ENCODE data around the gene DNLZ. TPM values are rescaled to one million over a fixed set of nuclear protein-coding genes. Genes with fewer than 3 reads are reported as not detected.
"Not testable (repeated sequence)": the region's sequence is repeated elsewhere in the genome, so short reads cannot be mapped to it uniquely, and the experiment has no call there.

Gene DNLZ
- total and polyA plus RNA-seq, 12 donors = 23.3 to 49.2 (median 32.5) TPM

DNA sequence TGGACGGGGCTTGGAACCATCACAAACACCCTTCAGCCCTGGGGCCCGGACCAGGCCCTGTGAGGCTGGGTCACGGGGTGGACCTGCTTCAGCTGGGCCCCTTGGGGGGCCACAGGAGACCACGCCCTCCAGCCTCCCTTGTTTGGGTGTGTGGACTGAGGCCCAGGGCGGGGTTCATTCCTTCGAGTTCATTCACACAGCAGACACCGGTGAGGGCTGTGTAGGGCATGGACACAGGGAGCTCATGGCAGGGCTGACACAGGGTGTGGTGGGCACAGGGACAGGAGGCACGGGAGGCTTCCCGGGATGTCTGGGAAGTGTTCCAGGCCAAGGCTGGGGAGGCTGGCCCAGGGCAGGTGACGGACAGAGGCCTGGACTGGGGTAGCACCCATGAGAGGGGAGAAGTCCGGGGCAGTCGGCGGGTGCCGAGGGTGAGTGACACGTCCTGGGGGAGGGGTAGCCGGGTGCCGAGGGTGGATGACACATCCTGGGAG is 8.9 kb downstream of the DNLZ start:
- H3K36me3 ChIP-seq = peaks cover 0 to 47% (median 0%) of the 10 kb centered on the region in 9 donors
- intact Hi-C loops (cut with DNase I) = no loop called here
- 35 to 43% methylated on average over 14 to 17 of the region's 17 CpGs for WGBS, 2 donors
- peaks cover 5 to 39% (median 22%) of the 10 kb centered on the region in 9 donors for H3K4me1 ChIP-seq
- DNase-seq (peak; percentile 74 to 78), ATAC-seq (peak; percentile 53 to 84 (median 68))
- H3K4me3 ChIP-seq = peak overlapping the region in 5 of 10 donors; percentile 11 to 26 (median 20)
- H3K27ac ChIP-seq = peak overlapping the region; percentile 72 to 93 (median 84)
- H3K27me3 ChIP-seq = no peaks in the 10 kb centered on the region
- TF ChIP-seq, protein P1, sequence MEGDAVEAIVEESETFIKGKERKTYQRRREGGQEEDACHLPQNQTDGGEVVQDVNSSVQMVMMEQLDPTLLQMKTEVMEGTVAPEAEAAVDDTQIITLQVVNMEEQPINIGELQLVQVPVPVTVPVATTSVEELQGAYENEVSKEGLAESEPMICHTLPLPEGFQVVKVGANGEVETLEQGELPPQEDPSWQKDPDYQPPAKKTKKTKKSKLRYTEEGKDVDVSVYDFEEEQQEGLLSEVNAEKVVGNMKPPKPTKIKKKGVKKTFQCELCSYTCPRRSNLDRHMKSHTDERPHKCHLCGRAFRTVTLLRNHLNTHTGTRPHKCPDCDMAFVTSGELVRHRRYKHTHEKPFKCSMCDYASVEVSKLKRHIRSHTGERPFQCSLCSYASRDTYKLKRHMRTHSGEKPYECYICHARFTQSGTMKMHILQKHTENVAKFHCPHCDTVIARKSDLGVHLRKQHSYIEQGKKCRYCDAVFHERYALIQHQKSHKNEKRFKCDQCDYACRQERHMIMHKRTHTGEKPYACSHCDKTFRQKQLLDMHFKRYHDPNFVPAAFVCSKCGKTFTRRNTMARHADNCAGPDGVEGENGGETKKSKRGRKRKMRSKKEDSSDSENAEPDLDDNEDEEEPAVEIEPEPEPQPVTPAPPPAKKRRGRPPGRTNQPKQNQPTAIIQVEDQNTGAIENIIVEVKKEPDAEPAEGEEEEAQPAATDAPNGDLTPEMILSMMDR (IDR thresholded peaks at IDR 0.05) = no peak
- H3K9me3 ChIP-seq = no peaks in the 10 kb centered on the region

DNA sequence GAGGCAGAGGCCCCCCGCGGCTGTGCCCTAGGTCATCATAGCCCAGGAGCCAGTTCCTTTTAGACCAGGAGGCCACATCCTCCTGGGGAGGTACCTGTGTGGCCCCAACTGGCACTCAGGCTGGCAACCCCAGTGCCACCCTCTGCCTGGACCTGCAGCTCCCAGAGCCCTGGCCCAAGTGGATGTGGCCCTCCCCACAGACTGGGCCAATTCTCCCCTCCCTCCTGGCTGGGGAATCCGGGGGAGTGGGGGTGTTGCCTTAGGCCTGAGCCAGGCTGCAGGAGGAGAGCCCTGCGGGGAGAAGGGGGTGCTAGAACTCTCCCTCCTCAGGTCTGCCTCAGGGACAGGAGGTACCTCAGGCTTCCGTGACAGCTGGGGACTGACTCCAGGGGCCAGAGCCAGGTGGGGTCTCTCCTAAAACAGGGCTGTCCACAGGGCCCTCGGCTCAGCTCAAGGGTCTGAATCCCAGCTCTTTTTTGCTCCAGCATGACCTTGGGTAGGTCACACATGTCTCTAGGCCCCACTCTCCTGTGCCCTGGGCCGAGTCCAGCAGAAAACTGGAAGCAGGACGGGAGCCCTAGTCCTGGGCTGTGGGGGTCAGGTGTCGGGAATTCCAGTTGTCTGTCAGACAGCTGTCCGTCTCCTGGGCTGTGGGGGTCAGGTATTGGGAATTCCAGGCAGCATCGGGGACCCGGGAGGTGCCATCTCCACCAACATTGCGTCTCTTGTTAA is 9.6 kb downstream of the DNLZ start:
- ATAC-seq = peak; percentile 1 to 36 (median 12)
- Histone ChIP-seq H3K36me3 (peaks cover 0 to 50% (median 0%) of the 10 kb centered on the region in 9 donors), H3K4me3 (peak overlapping the region in 4 of 10 donors; percentile 9 to 26 (median 20)), H3K27ac (peak overlapping the region; percentile 72 to 93 (median 84)), H3K9me3 (no peaks in the 10 kb centered on the region), H3K27me3 (no peaks in the 10 kb centered on the region), H3K4me1 (peaks cover 5 to 37% (median 22%) of the 10 kb centered on the region in 9 donors)
- 52 to 61% methylated on average over 13 of the region's 13 CpGs for WGBS, 2 donors
- intact Hi-C loops (cut with DNase I) = no loop called here
- TF ChIP-seq, protein P1 (IDR thresholded peaks at IDR 0.05) = no peak
- no peak for DNase-seq

DNA sequence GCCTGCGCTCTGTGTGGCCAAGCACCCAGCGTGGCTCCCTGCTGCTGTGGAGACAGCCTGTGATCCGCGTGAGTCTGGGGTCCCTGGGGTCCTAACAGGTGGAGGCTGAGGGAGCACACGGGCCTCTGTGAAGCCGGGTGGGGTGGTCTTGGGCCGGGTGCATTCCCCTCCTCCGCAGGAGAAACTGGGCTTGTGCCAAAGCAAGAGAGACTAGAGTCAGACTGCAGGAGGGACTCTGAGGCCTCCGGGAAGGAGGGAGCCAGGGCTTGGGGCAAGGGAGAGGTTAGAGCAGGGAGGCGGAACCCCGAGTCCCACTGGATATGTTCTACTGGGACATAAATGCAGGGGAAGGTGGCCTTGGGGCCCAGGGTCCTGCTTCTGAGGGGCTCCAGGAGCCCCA is 10.5 kb downstream of the DNLZ start:
- DNase-seq (no peak), ATAC-seq (no peak)
- Histone ChIP-seq H3K4me1 (peaks cover 5 to 36% (median 22%) of the 10 kb centered on the region in 9 donors), H3K9me3 (no peaks in the 10 kb centered on the region), H3K36me3 (peaks cover 0 to 46% (median 0%) of the 10 kb centered on the region in 9 donors), H3K27ac (peak overlapping the region in 9 of 10 donors; percentile 22 to 93 (median 86)), H3K27me3 (no peaks in the 10 kb centered on the region), H3K4me3 (peak overlapping the region in 7 of 10 donors; percentile 5 to 26 (median 16))
- TF ChIP-seq, protein P1 (IDR thresholded peaks at IDR 0.05) = no peak
- intact Hi-C loops (cut with DNase I) = no loop called here
- WGBS, 2 donors = 80 to 85% methylated on average over 11 of the region's 11 CpGs

DNA sequence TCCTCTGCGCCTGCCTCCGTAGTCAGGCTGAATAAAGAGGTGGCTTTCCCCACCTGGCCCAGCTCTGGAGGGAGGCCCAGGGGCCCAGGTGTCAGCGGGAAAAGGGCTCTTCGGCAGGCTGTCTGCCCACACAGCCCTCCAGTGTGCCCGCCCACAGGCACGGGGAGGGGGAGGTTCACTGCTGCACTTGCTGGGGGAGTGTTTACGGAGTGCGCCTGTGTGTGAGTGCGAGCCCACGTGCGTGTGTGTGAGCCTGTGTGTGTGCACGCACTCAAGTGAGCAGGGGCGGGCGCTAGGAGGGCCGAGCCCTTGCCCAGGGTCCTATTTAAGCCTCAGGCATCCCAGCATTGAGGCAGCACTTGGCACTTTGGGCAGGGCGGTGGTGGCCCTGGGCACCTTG is 10.9 kb downstream of the DNLZ start:
- Histone ChIP-seq H3K4me3 (peak overlapping the region in 5 of 10 donors; percentile 5 to 26 (median 19)), H3K36me3 (peaks cover 0 to 42% (median 0%) of the 10 kb centered on the region in 9 donors), H3K27ac (peak overlapping the region in 8 of 10 donors; percentile 22 to 90 (median 84)), H3K4me1 (peaks cover 5 to 36% (median 22%) of the 10 kb centered on the region in 9 donors), H3K27me3 (no peaks in the 10 kb centered on the region), H3K9me3 (no peaks in the 10 kb centered on the region)
- ATAC-seq (peak in 2 of 8 donors; percentile 8 to 14), DNase-seq (no peak)
- intact Hi-C loops (cut with DNase I) = no loop called here
- TF ChIP-seq, protein P1 (IDR thresholded peaks at IDR 0.05) = no peak
- 83 to 84% methylated on average over 14 to 16 of the region's 16 CpGs for WGBS, 2 donors

DNA sequence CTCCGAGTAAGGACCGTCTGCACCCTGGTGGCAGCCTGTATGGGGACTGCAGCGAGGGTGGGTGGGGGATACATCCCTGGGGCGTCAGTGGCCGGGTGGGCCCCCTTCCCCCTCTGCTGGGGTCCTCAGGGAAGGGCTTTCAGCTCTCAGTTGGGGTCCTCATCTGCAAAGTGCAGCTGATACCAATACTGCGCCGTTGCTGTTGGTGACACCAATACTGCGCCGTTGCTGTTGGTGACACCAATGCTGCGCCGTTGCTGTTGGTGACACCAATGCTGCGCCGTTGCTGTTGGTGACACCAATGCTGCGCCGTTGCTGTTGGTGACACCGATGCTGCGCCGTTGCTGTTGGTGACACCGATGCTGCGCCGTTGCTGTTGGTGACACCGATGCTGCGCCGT is 11.7 kb downstream of the DNLZ start:
- H3K27me3 ChIP-seq; intact Hi-C loops (cut with DNase I); H3K27ac ChIP-seq; H3K4me3 ChIP-seq; DNase-seq; H3K9me3 ChIP-seq; ATAC-seq: not testable (repeated sequence)
- H3K36me3 ChIP-seq = peaks cover 0 to 35% (median 0%) of the 10 kb centered on the region in 9 donors
- H3K4me1 ChIP-seq = peaks cover 5 to 36% (median 23%) of the 10 kb centered on the region in 9 donors
- 94 to 97% methylated on average over 13 to 21 of the region's 24 CpGs for WGBS, 2 donors

All from heart right ventricle (tissue), 16 donors.